ENCODE results near the gene NID1. TPM values are rescaled to one million over a fixed set of nuclear protein-coding genes. Genes with fewer than 3 reads are reported as not detected.

The NID1 gene
- total and polyA plus RNA-seq, 2 experiments from 2014 or later, result 32.1 to 54.3 TPM

DNA sequence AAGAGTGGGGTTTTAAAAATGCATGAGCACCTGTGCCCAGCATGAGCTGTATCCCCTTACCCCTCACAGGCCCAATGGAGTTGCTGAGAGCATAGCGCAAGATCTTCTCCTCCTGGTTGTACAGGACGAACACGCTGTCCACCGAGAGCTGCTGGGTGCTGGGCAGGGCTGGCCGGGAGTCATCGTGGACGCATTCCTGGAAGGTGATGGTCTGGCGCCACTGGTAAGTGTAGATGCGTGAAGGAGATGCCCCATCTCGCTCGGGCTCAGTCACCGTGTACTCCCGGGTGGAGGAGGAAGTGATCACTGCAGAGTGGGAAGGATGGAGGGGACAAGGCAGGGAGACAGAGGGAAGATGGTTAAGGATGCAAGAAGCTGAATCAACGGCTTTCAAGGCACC, 39.1 kb downstream of the NID1 start:
- H3K27me3 ChIP-seq, result no peaks in the 10 kb centered on the region
- H3K27ac ChIP-seq, result no peak overlapping the region
- peaks cover 7% of the 10 kb centered on the region for H3K36me3 ChIP-seq
- no peaks in the 10 kb centered on the region for H3K4me1 ChIP-seq (ENCODE audit: low read depth)
- no peak overlapping the region for H3K4me3 ChIP-seq
- TF ChIP-seq, protein P1, sequence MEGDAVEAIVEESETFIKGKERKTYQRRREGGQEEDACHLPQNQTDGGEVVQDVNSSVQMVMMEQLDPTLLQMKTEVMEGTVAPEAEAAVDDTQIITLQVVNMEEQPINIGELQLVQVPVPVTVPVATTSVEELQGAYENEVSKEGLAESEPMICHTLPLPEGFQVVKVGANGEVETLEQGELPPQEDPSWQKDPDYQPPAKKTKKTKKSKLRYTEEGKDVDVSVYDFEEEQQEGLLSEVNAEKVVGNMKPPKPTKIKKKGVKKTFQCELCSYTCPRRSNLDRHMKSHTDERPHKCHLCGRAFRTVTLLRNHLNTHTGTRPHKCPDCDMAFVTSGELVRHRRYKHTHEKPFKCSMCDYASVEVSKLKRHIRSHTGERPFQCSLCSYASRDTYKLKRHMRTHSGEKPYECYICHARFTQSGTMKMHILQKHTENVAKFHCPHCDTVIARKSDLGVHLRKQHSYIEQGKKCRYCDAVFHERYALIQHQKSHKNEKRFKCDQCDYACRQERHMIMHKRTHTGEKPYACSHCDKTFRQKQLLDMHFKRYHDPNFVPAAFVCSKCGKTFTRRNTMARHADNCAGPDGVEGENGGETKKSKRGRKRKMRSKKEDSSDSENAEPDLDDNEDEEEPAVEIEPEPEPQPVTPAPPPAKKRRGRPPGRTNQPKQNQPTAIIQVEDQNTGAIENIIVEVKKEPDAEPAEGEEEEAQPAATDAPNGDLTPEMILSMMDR (IDR thresholded peaks at IDR 0.05; ENCODE audit: low read depth, low read length), result no peak
- H3K9me3 ChIP-seq (ENCODE audit: low read depth), result no peaks in the 10 kb centered on the region
- no peak for DNase-seq (ENCODE audit: low read depth in 1 of 2, low spot score in 1 of 2)

GRCh38 chr1:236024641-236025040, 40.2 kb downstream of the NID1 start:
- no peak for DNase-seq (ENCODE audit: low read depth in 1 of 2, low spot score in 1 of 2)
- Histone ChIP-seq H3K4me3 (no peak overlapping the region), H3K9me3 (ENCODE audit: low read depth) (no peaks in the 10 kb centered on the region), H3K27ac (no peak overlapping the region), H3K4me1 (ENCODE audit: low read depth) (no peaks in the 10 kb centered on the region), H3K27me3 (no peaks in the 10 kb centered on the region), H3K36me3 (peaks cover 7% of the 10 kb centered on the region)
- TF ChIP-seq, protein P1 (IDR thresholded peaks at IDR 0.05; ENCODE audit: low read depth, low read length), result no peak

DNA sequence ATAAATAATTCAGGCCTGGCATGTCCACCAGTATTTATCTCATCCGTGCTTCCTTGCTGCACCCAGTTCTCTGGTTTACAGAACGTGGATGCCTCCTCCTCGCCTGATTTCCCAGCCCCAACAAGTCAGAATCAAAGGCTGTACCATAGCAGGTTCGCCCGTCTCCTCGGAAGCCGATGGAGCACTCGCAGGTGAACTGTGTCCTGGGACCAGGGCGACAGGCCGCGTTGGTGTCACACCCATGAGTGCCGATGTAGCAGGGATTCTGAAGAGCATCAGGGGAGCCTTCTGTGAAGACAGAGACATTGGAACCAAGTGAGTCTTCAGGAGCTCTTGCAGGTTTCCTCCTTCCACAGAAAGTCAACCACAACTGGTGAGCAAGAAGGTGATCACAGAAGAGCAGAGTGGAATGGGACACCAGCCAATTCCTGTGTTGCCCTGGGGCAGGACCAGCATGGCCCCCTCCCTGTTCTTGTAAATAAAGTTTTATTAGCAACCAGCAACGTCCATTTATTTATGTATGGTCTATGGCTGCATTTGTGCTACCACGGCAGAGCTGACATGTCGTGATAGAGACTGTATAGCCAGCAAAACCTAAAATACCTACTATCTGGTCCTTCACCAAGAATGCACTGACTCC, 40.8 kb downstream of the NID1 start:
- Histone ChIP-seq H3K27ac (no peak overlapping the region), H3K36me3 (peaks cover 7% of the 10 kb centered on the region), H3K27me3 (no peaks in the 10 kb centered on the region), H3K4me1 (ENCODE audit: low read depth) (no peaks in the 10 kb centered on the region), H3K4me3 (no peak overlapping the region), H3K9me3 (ENCODE audit: low read depth) (no peaks in the 10 kb centered on the region)
- TF ChIP-seq, protein P1 (IDR thresholded peaks at IDR 0.05; ENCODE audit: low read depth, low read length), result no peak
- no peak for DNase-seq (ENCODE audit: low read depth in 1 of 2, low spot score in 1 of 2)

GRCh38 chr1:236021424-236022135, 43.3 kb downstream of the NID1 start:
- DNase-seq (ENCODE audit: low read depth in 1 of 2, low spot score in 1 of 2), result peak; percentile 9 to 63
- no peaks in the 10 kb centered on the region for H3K9me3 ChIP-seq (ENCODE audit: low read depth)
- H3K27ac ChIP-seq, result no peak overlapping the region
- peaks cover 7% of the 10 kb centered on the region for H3K36me3 ChIP-seq
- H3K4me1 ChIP-seq (ENCODE audit: low read depth), result no peaks in the 10 kb centered on the region
- TF ChIP-seq, protein P1 (IDR thresholded peaks at IDR 0.05; ENCODE audit: low read depth, low read length), result no peak
- H3K27me3 ChIP-seq, result no peaks in the 10 kb centered on the region
- H3K4me3 ChIP-seq, result no peak overlapping the region

DNA sequence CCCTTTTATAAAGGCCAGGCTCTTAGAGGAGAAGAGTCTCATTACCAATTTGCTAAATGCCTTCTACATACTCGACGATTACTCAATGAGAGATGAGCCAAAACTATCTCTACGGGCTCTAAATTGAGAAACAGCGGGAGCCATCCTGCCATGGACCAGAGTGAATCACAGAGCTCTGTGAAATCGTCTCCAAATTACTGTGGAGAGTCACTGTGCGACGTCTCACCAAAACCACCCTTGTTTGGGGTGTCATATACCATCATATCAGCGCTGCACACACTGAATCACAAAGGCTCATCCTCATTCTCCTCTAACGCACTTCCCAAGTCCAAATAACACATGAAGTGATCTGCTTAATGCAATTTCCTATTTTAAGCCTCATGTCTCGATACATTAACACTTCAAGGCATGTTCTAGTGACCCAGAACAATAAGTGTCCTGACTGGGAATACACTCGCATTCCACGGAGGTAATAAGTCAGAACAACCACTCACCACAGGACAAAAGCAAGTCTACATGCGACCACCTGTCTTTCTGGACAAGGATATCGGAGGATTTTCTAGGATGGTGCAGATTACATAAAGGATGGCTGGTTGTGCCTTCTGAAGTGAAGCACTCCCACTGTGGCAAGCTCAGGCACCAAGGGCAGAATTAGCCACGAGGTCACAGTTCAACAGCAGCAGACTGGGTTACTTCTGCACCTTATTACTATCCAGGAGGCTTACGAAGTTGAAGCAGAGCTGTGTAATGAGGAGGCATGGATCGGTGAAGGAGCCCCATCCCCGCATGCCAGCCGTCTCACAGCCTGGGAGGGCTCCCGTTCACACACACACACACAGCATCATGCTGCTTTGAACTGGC, 44.3 kb downstream of the NID1 start:
- peak in 1 of 2 donors; percentile 29 for DNase-seq (ENCODE audit: low read depth in 1 of 2, low spot score in 1 of 2)
- Histone ChIP-seq H3K4me1 (ENCODE audit: low read depth) (no peaks in the 10 kb centered on the region), H3K36me3 (peaks cover 4% of the 10 kb centered on the region), H3K9me3 (ENCODE audit: low read depth) (no peaks in the 10 kb centered on the region), H3K4me3 (no peak overlapping the region), H3K27me3 (no peaks in the 10 kb centered on the region), H3K27ac (no peak overlapping the region)
- TF ChIP-seq, protein P1 (IDR thresholded peaks at IDR 0.05; ENCODE audit: low read depth, low read length), result no peak

All from cardiac muscle cell (in vitro differentiated cells and primary cell).